ENCODE measurements around the gene UCN2. TPM values are rescaled to one million over a fixed set of nuclear protein-coding genes. Genes with fewer than 3 reads are reported as not detected.

The UCN2 gene
- total and polyA plus RNA-seq, 2 of the 8 experiments (the other 6 are each of a cell fraction or from before 2014, with no cell fraction given) = 0.14 TPM; not detected in 1

DNA sequence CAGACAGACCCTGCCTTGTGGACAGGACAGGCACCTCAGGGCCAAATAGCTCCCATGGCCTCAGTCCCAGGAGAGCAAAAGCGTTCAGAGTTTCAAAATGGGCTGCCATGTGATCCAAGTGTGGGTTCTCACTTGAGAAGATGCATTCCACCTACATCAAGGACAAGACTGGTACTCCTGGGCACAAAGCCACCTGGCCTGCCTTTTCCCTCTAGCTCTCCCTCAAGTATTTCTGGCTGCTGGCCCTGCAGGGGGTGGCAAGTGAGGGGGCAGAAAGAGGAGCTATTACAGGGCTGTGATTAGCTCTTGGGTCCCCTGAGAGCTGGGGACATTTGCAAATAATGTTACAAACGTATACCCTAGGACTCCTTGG is 38.0 kb upstream of the UCN2 start:
- 90% methylated on average over 2 of the region's 2 CpGs; no CpG with 5 or more reads in 1 of the 2 experiments for WGBS, 2 experiments (ENCODE audit: extremely low coverage in 1 of 2, insufficient coverage in 1 of 2, insufficient read length in 1 of 2, insufficient replicate concordance in 2 of 2, low coverage in 1 of 2, low lambda C conversion rate in 2 of 2, missing lambda C conversion rate in 1 of 2)
- H4K5ac ChIP-seq (ENCODE audit: insufficient read length, low read depth, low read length) = no peak overlapping the region
- H3K56ac ChIP-seq (replicated peaks; ENCODE audit: insufficient read length, low read depth, low read length) = no peak overlapping the region
- ChIA-PET POLR2A (ENCODE audit: partially characterized antibody) (interaction anchor here (1.0 to 2.0 kb wide), 8 partner anchors 11 to 93 kb away, joined by 3 to 5 read pairs (median 4); partner anchors contain the start of genes CELSR3 and SLC26A6), CTCF (ENCODE audit: partially characterized antibody) (interaction anchor here (0.8 to 1.2 kb wide), 2 partner anchors 19 to 30 kb away, joined by 3 read pairs; partner anchors contain the start of gene TMEM89)
- H2BK12ac ChIP-seq (ENCODE audit: low read depth, low read length) = no peak overlapping the region
- H3K79me2 ChIP-seq (ENCODE audit: control insufficient read depth in 1 of 2, insufficient read depth in 2 of 2, low read length in 2 of 2) = no peaks in the 10 kb centered on the region; a peak in 1 of 4 replicates
- H3K4me2 ChIP-seq (ENCODE audit: insufficient read depth in 1 of 2, low read depth in 2 of 2, low read length in 2 of 2) = no peak overlapping the region
- no peaks in the 10 kb centered on the region for H3K23me2 ChIP-seq (ENCODE audit: low read depth, low read length)
- H3K23ac ChIP-seq (ENCODE audit: insufficient read length) = no peak overlapping the region
- no peak overlapping the region for H3K9ac ChIP-seq (replicated peaks in 1 of 4; ENCODE audit: extremely low read depth in 1 of 4, low read depth in 3 of 4, low read length in 3 of 4)
- H3K18ac ChIP-seq (ENCODE audit: extremely low read depth, low read length) = no peak overlapping the region
- H2AK5ac ChIP-seq (ENCODE audit: low read depth, low read length) = no peak overlapping the region
- H4K8ac ChIP-seq (ENCODE audit: extremely low read depth, insufficient read depth, low read length) = no peak overlapping the region
- no peak overlapping the region for H3K4ac ChIP-seq (replicated peaks; ENCODE audit: insufficient read length, low read depth, low read length)
- no peaks in the 10 kb centered on the region for H3K4me1 ChIP-seq (replicated peaks in 1 of 4; ENCODE audit: control insufficient read depth in 3 of 4, insufficient read depth in 4 of 4, low read length in 3 of 4)
- no peak overlapping the region for H3K14ac ChIP-seq (ENCODE audit: insufficient read length)
- H4K91ac ChIP-seq (replicated peaks; ENCODE audit: insufficient read length, low read length) = no peak overlapping the region
- TF ChIP-seq YY1 (IDR thresholded peaks at IDR 0.05; ENCODE audit: low read depth, low read length) (no peak), NANOG (IDR thresholded peaks at IDR 0.05; ENCODE audit: insufficient read depth, low read depth, low read length, poor library complexity, severe bottlenecking) (no peak)
- H3K9me3 ChIP-seq (ENCODE audit: insufficient read depth in 2 of 2, low read depth in 1 of 2, low read length in 1 of 2) = no peaks in the 10 kb centered on the region
- H3K36me3 ChIP-seq (ENCODE audit: control insufficient read depth in 2 of 4, insufficient read depth in 4 of 4, low read length in 3 of 4) = peaks cover 56 to 73% (median 70%) of the 10 kb centered on the region in 4 experiments
- no peak overlapping the region for H2BK20ac ChIP-seq (ENCODE audit: low read length)
- H2AFZ ChIP-seq (ENCODE audit: low read length) = no peak overlapping the region
- H3K27me3 ChIP-seq (replicated peaks in 1 of 4; ENCODE audit: control insufficient read depth in 3 of 4, extremely low read depth in 1 of 4, insufficient read depth in 3 of 4, low read length in 3 of 4) = no peaks in the 10 kb centered on the region
- no peak overlapping the region for H2BK120ac ChIP-seq (replicated peaks; ENCODE audit: low read depth, low read length)
- no peak overlapping the region for H2BK5ac ChIP-seq (ENCODE audit: low read depth, low read length)
- no peak for DNase-seq (ENCODE audit: low read depth in 1 of 2, low spot score in 2 of 2)
- no peak overlapping the region for H3K4me3 ChIP-seq (ENCODE audit: extremely low read depth in 1 of 4, insufficient read depth in 2 of 4, low read depth in 3 of 4, low read length in 4 of 4)
- FAIRE-seq = no peak
- peaks cover 4 to 43% of the 10 kb centered on the region in 2 experiments for H4K20me1 ChIP-seq (replicated peaks in 1 of 2; ENCODE audit: control insufficient read depth in 1 of 2, insufficient read depth in 2 of 2, low read length in 2 of 2)
- no peak overlapping the region for H2BK15ac ChIP-seq (ENCODE audit: low read length)
- no peak overlapping the region for H3K27ac ChIP-seq (ENCODE audit: low read depth, low read length)
- peaks cover 2% of the 10 kb centered on the region; the same call in 1 of the 2 replicates for H3K79me1 ChIP-seq (ENCODE audit: low read depth, low read length)

Data from H1 (cell line).